GM19025 (cell line): ENCODE measurements around the gene EMID1.
"Not testable (repeated sequence)": the region's sequence is repeated elsewhere in the genome, so short reads cannot be mapped to it uniquely, and the experiment has no call there.

Experiments
- ATAC-seq: cut with Tn5 transposase; IDR thresholded peaks from one replicate; pipeline ENCODE4 v1.9.1; 2021; ENCODE audit warnings: mild to moderate bottlenecking, low read depth, moderate library complexity; ENCODE audit not compliant: unreplicated experiment

EMID1 gene

GRCh38 chr22:29208879-29209623, 3.4 kb downstream of the EMID1 start:
- no peak for ATAC-seq

- no peak for ATAC-seq
These were observed 3.9 kb downstream of the EMID1 start for GRCh38 chr22:29209624-29209929.

GRCh38 chr22:29211066-29211465, 5.4 kb downstream of the EMID1 start:
- no peak for ATAC-seq

- ATAC-seq: no peak
These were observed 5.8 kb downstream of the EMID1 start for GRCh38 chr22:29211466-29211865.

GRCh38 chr22:29212743-29213142, 7.0 kb downstream of the EMID1 start:
- ATAC-seq: no peak

- ATAC-seq: no peak
These were observed 7.8 kb downstream of the EMID1 start for GRCh38 chr22:29213493-29213892.

- no peak for ATAC-seq
These were observed 8.5 kb downstream of the EMID1 start for GRCh38 chr22:29214232-29214631.

GRCh38 chr22:29215012-29215860, 9.5 kb downstream of the EMID1 start:
- ATAC-seq: no peak

GRCh38 chr22:29216011-29216872, 10.5 kb downstream of the EMID1 start:
- no peak for ATAC-seq

GRCh38 chr22:29216873-29217666, 11.4 kb downstream of the EMID1 start:
- no peak for ATAC-seq

GRCh38 chr22:29217827-29218757, 12.4 kb downstream of the EMID1 start:
- no peak for ATAC-seq

GRCh38 chr22:29218758-29219408, 13.2 kb downstream of the EMID1 start:
- ATAC-seq: no peak

GRCh38 chr22:29219409-29219782, 13.7 kb downstream of the EMID1 start:
- ATAC-seq: not testable (repeated sequence)

GRCh38 chr22:29219881-29220670, 14.4 kb downstream of the EMID1 start:
- no peak for ATAC-seq

GRCh38 chr22:29224121-29224858, 18.6 kb downstream of the EMID1 start:
- ATAC-seq: no peak

- ATAC-seq: no peak
These were observed 19.2 kb downstream of the EMID1 start for GRCh38 chr22:29224859-29225410.
